GM12878 (cell line): ENCODE data around the gene RPRML. TPM values are rescaled to one million over a fixed set of nuclear protein-coding genes. Genes with fewer than 3 reads are reported as not detected.

ENCODE experiments used
- ATAC-seq: fragments of 200-7000 bp; cut with Tn5 transposase; 3 replicates; pipeline ENCODE4 v1.9.1; 2020; ENCODE audit warnings: mild to moderate bottlenecking, moderate library complexity
- BruUV-seq: library from RNA; stranded (reverse); fragments of 400-500 nt; replicated peaks from 2 replicates; lab custom pipeline; 2021; lab: Mats Ljungman, UMichigan
- CTCF ChIA-PET: fragments of 300-600 bp; sonication (Branson Sonifier 250); formaldehyde crosslinking; extraction: SDS; loops from one replicate; lab custom pipeline; 2021; ENCODE audit warnings: inconsistent platforms; lab: Yijun Ruan, JAX
- POLR2A ChIA-PET: fragments of 350-600 bp; formaldehyde crosslinking; extraction: SDS; loops from one replicate; lab custom pipeline; 2021; ENCODE audit warnings: inconsistent platforms; lab: Charles Lee
- RAD21 ChIA-PET: fragments of 300-600 bp; sonication (Branson Sonifier 250); formaldehyde crosslinking; loops from one replicate; lab custom pipeline; 2023; ENCODE audit warnings: antibody characterized with exemption; ENCODE audit not compliant: unreplicated experiment; lab: Charles Lee
- SMC1A ChIA-PET: fragments of 300-600 bp; sonication (Branson Sonifier 250); formaldehyde crosslinking; loops from one replicate; lab custom pipeline; 2023; ENCODE audit not compliant: unreplicated experiment, uncharacterized antibody; lab: Charles Lee
- DNase-seq: peaks from one replicate; pipeline ENCODE4 v3.0.0-alpha.2; 2011; ENCODE audit warnings: low read depth, low spot score
- FAIRE-seq: peaks from 3 replicates; lab custom pipeline; 2011; peaks lifted over from hg19 to GRCh38; lab: Jason Lieb, UNC
- H2AFZ ChIP-seq: 2 replicates; pipeline ENCODE4 v1.6.0; 2011; ENCODE audit warnings: low read depth, low read length, control low read depth; ENCODE audit not compliant: control insufficient read depth
- H3K27ac ChIP-seq: 2 replicates; pipeline ENCODE4 v1.5.1; 2011; ENCODE audit warnings: control low read depth; ENCODE audit not compliant: control insufficient read depth, insufficient read depth
- H3K27me3 ChIP-seq, 2 experiments: replicated peaks in 1 of 2; 2 replicates each; pipeline versions ENCODE4 v1.6.0 to v1.6.1; 2011; ENCODE audit warnings: low read length in 1 of 2; ENCODE audit not compliant: control insufficient read depth in 2 of 2, insufficient read depth in 2 of 2
- H3K36me3 ChIP-seq, 2 experiments: 2 replicates each; pipeline ENCODE4 v1.5.1; 2011; ENCODE audit warnings: low read length in 1 of 2; ENCODE audit not compliant: control insufficient read depth in 2 of 2, insufficient read depth in 2 of 2
- H3K4me1 ChIP-seq: 2 replicates; pipeline ENCODE4 v1.6.1; 2011; ENCODE audit warnings: mild to moderate bottlenecking, low read length, moderate library complexity, mixed read lengths; ENCODE audit not compliant: control insufficient read depth, insufficient read depth
- H3K4me2 ChIP-seq: 2 replicates; pipeline ENCODE4 v1.6.0; 2011; ENCODE audit warnings: control low read depth; ENCODE audit not compliant: control insufficient read depth, insufficient read depth
- H3K4me3 ChIP-seq: fragments of 200-600 bp; sonication (generic); 2 replicates; pipeline ENCODE4 v1.5.1; 2016
- H3K79me2 ChIP-seq: 2 replicates; pipeline ENCODE4 v1.6.0; 2011; ENCODE audit warnings: low read length; ENCODE audit not compliant: control insufficient read depth, insufficient read depth
- H3K9ac ChIP-seq: 2 replicates; pipeline ENCODE4 v1.8.0; 2011; ENCODE audit warnings: low read length, control low read depth, mixed read lengths; ENCODE audit not compliant: control insufficient read depth, insufficient read depth
- H3K9me3 ChIP-seq: replicated peaks from 3 replicates; pipeline ENCODE4 v1.5.1; 2011; ENCODE audit warnings: mild to moderate bottlenecking, low read length; ENCODE audit not compliant: control insufficient read depth, insufficient read depth
- H4K20me1 ChIP-seq: 2 replicates; pipeline ENCODE4 v1.6.0; 2011; ENCODE audit not compliant: control insufficient read depth, insufficient read depth
- BCL11A ChIP-seq: IDR thresholded peaks from 2 replicates; pipeline ENCODE4 v1.6.1; 2011; ENCODE audit warnings: low read depth, low read length
- ZBTB40 ChIP-seq: fragments of 450-650 bp; IDR thresholded peaks from 2 replicates; pipeline ENCODE4 v1.6.1; 2016; ENCODE audit warnings: mild to moderate bottlenecking, moderate library complexity, borderline replicate concordance
- WGBS: methylation state at CpG from one replicate; pipeline ENCODE4 v1.1.6; 2016; ENCODE audit warnings: low lambda C conversion rate; ENCODE audit not compliant: insufficient replicate concordance, insufficient coverage; ENCODE audit errors: missing lambda C conversion rate; 5-methylcytosine and 5-hydroxymethylcytosine counted together
- in situ Hi-C: fragments of 300-500 bp; cut with MboI; formaldehyde crosslinking; loops from 9 replicates; pipeline ENCODE4 v1.14.3; 2018; ENCODE audit warnings: mixed read lengths
- intact Hi-C: fragments of 100-400 bp; cut with micrococcal nuclease; formaldehyde crosslinking; loops from one replicate; pipeline ENCODE4 v1.14.2; 2022; ENCODE audit not compliant: unreplicated experiment
- polyA plus RNA-seq, 11 experiments: library from polyadenylated mRNA; depleted of rRNA in 4 of 11; unstranded in 6 of 11; stranded (reverse) in 5 of 11; fragments of >200 nt; fragmentation: Nextera tagmentation in 4 of 11; fragmentation: Illumina TruSeq in 1 of 11; extraction: Ambion mirVana in 4 of 11; extraction: Trizol in 1 of 11; gene quantifications; 1 replicate in 1 of 11; 2 replicates in 10 of 11; pipeline versions ENCODE4 v1.2.1 to v1.2.3, GENCODE V29; 2011 to 2016; ENCODE audit warnings: inconsistent platforms in 2 of 11, missing spikeins in 2 of 11, low read depth in 1 of 11
- total RNA-seq, 4 experiments: library from RNA; depleted of rRNA in 3 of 4; stranded (reverse); fragments of >200 nt in 3 of 4; fragmentation: Illumina TruSeq in 1 of 4; extraction: Trizol in 1 of 4; gene quantifications; 2 replicates each; pipeline versions ENCODE4 v1.2.1 to v1.2.3, GENCODE V29; 2013 to 2021

The RPRML gene
- total and polyA plus RNA-seq, 10 of the 15 experiments (the other 5 are each of a cell fraction or from before 2014, with no cell fraction given), result not detected

GRCh38 chr17:46991617-46992016, 12.6 kb upstream of the RPRML start:
- Histone ChIP-seq H3K4me2 (no peak overlapping the region), H3K27me3 (no peaks in the 10 kb centered on the region; a peak in 1 of 4 replicates), H3K9me3 (no peaks in the 10 kb centered on the region), H3K9ac (no peak overlapping the region), H4K20me1 (no peaks in the 10 kb centered on the region), H3K79me2 (no peaks in the 10 kb centered on the region), H3K27ac (no peak overlapping the region), H3K4me1 (no peaks in the 10 kb centered on the region; the same call in 1 of the 2 replicates), H3K36me3 (no peaks in the 10 kb centered on the region), H3K4me3 (no peak overlapping the region), H2AFZ (no peak overlapping the region)
- ChIA-PET SMC1A (interaction anchor here (0.7 to 1.3 kb wide), 2 partner anchors 9 to 162 kb away, joined by 3 to 4 read pairs; no protein-coding TSS in a partner anchor), POLR2A (no interaction called here), CTCF (interaction anchor here (0.6 to 1.8 kb wide), 3 partner anchors 8 to 49 kb away, joined by 3 to 7 read pairs (median 3); no protein-coding TSS in a partner anchor), RAD21 (no interaction called here)
- 4% methylated on average over 1 of the region's 1 CpG for WGBS
- TF ChIP-seq ZBTB40 (peak; percentile 60; the same call in 1 of the 2 replicates), BCL11A (no peak)
- in situ Hi-C loops (no loop called here), intact Hi-C loops (no loop called here)
- DNase-seq, result no peak
- no peak for FAIRE-seq
- no TSS peak for BruUV-seq
- ATAC-seq, result no peak
